HepG2 (cell line): ENCODE results near the gene TFDP2. TPM values are rescaled to one million over a fixed set of nuclear protein-coding genes. Genes with fewer than 3 reads are reported as not detected.

Source experiments
- ATAC-seq: fragments of 200-7000 bp; cut with Tn5 transposase; 3 replicates; pipeline ENCODE4 v1.9.1; 2020; ENCODE audit warnings: mild to moderate bottlenecking, moderate library complexity
- BruUV-seq: library from RNA; stranded (reverse); fragments of 400-500 nt; replicated peaks from 2 replicates; lab custom pipeline; 2021; lab: Mats Ljungman, UMichigan
- CTCF ChIA-PET: fragments of 300-600 bp; formaldehyde crosslinking; extraction: SDS; loops from one replicate; lab custom pipeline; 2021; ENCODE audit warnings: low total read pairs, inconsistent platforms, low intra/inter-chr PET ratio; lab: Yijun Ruan, JAX
- POLR2A ChIA-PET: fragments of 350-600 bp; sonication (Branson Sonifier 250); formaldehyde crosslinking; loops from one replicate; lab custom pipeline; 2020; ENCODE audit warnings: antibody characterized with exemption, inconsistent platforms; lab: Yijun Ruan, JAX
- DNase-seq: peaks from one replicate; pipeline ENCODE4 v3.0.0-alpha.2; 2015; ENCODE audit warnings: low spot score
- FAIRE-seq: peaks from 3 replicates; lab custom pipeline; 2011; peaks lifted over from hg19 to GRCh38; lab: Jason Lieb, UNC
- H2AFZ ChIP-seq: one replicate; pipeline ENCODE4 v1.6.1; 2011; ENCODE audit warnings: low read length, inconsistent platforms
- H3K27ac ChIP-seq: fragments of 300-600 bp; 3 replicates; pipeline ENCODE4 v1.8.0; 2011; ENCODE audit warnings: mixed run types, mild to moderate bottlenecking, mixed read lengths, low read length, inconsistent platforms; ENCODE audit not compliant: insufficient read depth; ENCODE audit errors: extremely low read length
- H3K27me3 ChIP-seq, 2 experiments: fragments of 200-600 bp in 1 of 2; 2 replicates in 1 of 2; 3 replicates in 1 of 2; pipeline versions ENCODE4 v1.6.0 to v1.8.0; 2011; ENCODE audit warnings: low read length in 2 of 2, mild to moderate bottlenecking in 2 of 2, moderate library complexity in 2 of 2, inconsistent platforms in 1 of 2; ENCODE audit not compliant: insufficient read depth in 2 of 2, control insufficient read depth in 1 of 2
- H3K36me3 ChIP-seq, 2 experiments: fragments of 200-600 bp in 1 of 2; replicated peaks in 1 of 2; 2 replicates in 1 of 2; 3 replicates in 1 of 2; pipeline versions ENCODE4 v1.5.1 to v1.8.0; 2011; ENCODE audit warnings: low read length in 2 of 2, inconsistent platforms in 1 of 2; ENCODE audit not compliant: insufficient read depth in 2 of 2, control insufficient read depth in 1 of 2
- H3K4me1 ChIP-seq: 2 replicates; pipeline ENCODE4 v1.5.1; 2012; ENCODE audit warnings: low read length, inconsistent platforms; ENCODE audit not compliant: insufficient read depth
- H3K4me2 ChIP-seq: 2 replicates; pipeline ENCODE4 v1.6.0; 2011; ENCODE audit warnings: low read depth, low read length, inconsistent platforms
- H3K4me3 ChIP-seq, 3 experiments: fragments of 200-600 bp in 1 of 3; sonication (generic), shearing (Covaris generic) in 1 of 3; replicated peaks in 1 of 3; 2 replicates each; pipeline ENCODE4 v1.5.1; 2011 to 2016; ENCODE audit warnings: low read length in 3 of 3, inconsistent platforms in 2 of 3, low read depth in 2 of 3, mild to moderate bottlenecking in 2 of 3, control low read depth in 1 of 3, mixed read lengths in 1 of 3; ENCODE audit not compliant: insufficient read depth in 1 of 3
- H3K79me2 ChIP-seq: one replicate; pipeline ENCODE4 v1.6.1; 2011; ENCODE audit warnings: low read length, inconsistent platforms; ENCODE audit not compliant: insufficient read depth
- H3K9ac ChIP-seq: 2 replicates; pipeline ENCODE4 v1.6.0; 2011; ENCODE audit warnings: mild to moderate bottlenecking, low read depth, low read length, inconsistent platforms; ENCODE audit not compliant: insufficient read depth
- H3K9me3 ChIP-seq: 2 replicates; pipeline ENCODE4 v1.5.1; 2012; ENCODE audit warnings: mild to moderate bottlenecking, low read length
- H4K20me1 ChIP-seq: 2 replicates; pipeline ENCODE4 v1.6.0; 2011; ENCODE audit warnings: inconsistent platforms, mild to moderate bottlenecking, low read length, moderate library complexity; ENCODE audit not compliant: insufficient read depth
- CTCF ChIP-seq: sonication (generic); formaldehyde crosslinking; IDR thresholded peaks from 2 replicates; pipeline ENCODE4 v1.5.0; 2020; ENCODE audit warnings: mild to moderate bottlenecking, missing genetic modification reagents, moderate library complexity
- HIVEP1 ChIP-seq: sonication (generic); formaldehyde crosslinking; IDR thresholded peaks from 2 replicates; pipeline ENCODE4 v1.4.0; 2020; ENCODE audit warnings: mild to moderate bottlenecking, missing genetic modification reagents
- MAF1 ChIP-seq: sonication (generic); formaldehyde crosslinking; IDR thresholded peaks from 2 replicates; pipeline ENCODE4 v1.5.0; 2020; ENCODE audit warnings: missing genetic modification reagents, borderline replicate concordance
- ZNF263 ChIP-seq: sonication (generic); formaldehyde crosslinking; IDR thresholded peaks from 2 replicates; pipeline ENCODE4 v1.4.0; 2020; ENCODE audit warnings: missing genetic modification reagents
- ZNF430 ChIP-seq: sonication (generic); formaldehyde crosslinking; IDR thresholded peaks from 2 replicates; pipeline ENCODE4 v1.9.0; 2021; ENCODE audit warnings: mild to moderate bottlenecking, missing genetic modification reagents
- WGBS: methylation state at CpG from one replicate; pipeline ENCODE4 v1.1.6; 2017; ENCODE audit warnings: low lambda C conversion rate; 5-methylcytosine and 5-hydroxymethylcytosine counted together
- in situ Hi-C: cut with HindIII; loops from 2 replicates; pipeline ENCODE4 v1.10.0; 2017; ENCODE audit warnings: low pct_unique_long_range_greater_than_20kb; ENCODE audit not compliant: extremely low pct_ligation_motif_present
- intact Hi-C: fragments of 100-400 bp; cut with micrococcal nuclease; formaldehyde crosslinking; loops from one replicate; pipeline ENCODE4 v1.10.0; 2022; ENCODE audit not compliant: unreplicated experiment
- polyA plus RNA-seq, 8 experiments: library from polyadenylated mRNA; depleted of rRNA in 3 of 8; stranded (reverse) in 7 of 8; unstranded in 1 of 8; fragments of >200 nt; fragmentation: Illumina TruSeq in 4 of 8; extraction: Trizol in 4 of 8; gene quantifications; 2 replicates each; pipeline versions ENCODE4 v1.2.1 to v1.2.3, GENCODE V29; 2011 to 2016; ENCODE audit warnings: low read depth in 4 of 8, missing spikeins in 1 of 8, mixed read lengths in 1 of 8; ENCODE audit not compliant: insufficient read depth in 1 of 8
- total RNA-seq, 5 experiments: library from RNA; depleted of rRNA; stranded (reverse); fragments of >200 nt; fragmentation: Illumina TruSeq; extraction: Trizol; gene quantifications; 2 replicates each; pipeline ENCODE4 v1.2.3, GENCODE V29; 2016; ENCODE audit warnings: low read depth in 1 of 5
- TF ChIP-seq, protein P1 (sequence below): sonication (generic); formaldehyde crosslinking; IDR thresholded peaks from 2 replicates; pipeline ENCODE4 v1.4.0; 2020; ENCODE audit warnings: missing genetic modification reagents

The TFDP2 gene
- total and polyA plus RNA-seq, 2 of the 13 experiments (the other 11 are each of a cell fraction or from before 2014, with no cell fraction given) = 17.9 to 37.4 TPM

DNA sequence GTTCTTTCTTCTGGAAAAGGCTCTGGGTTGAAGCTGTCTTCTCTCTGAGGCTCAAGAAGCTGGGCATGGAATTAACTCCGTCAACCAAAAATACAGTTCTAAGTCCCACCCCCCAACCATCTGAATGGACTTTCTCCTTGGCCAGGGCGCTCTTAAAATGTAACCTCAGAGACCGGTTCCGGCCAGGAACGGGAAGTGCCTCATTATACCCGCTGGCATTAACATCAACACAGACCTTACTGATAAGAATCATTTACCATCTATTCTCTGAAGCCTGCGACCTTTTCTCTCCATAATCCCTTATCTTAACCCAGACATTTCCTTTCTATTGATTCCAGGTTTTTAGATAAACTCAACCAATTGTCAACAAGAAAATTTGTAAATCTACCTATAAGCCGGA, 208.3 kb downstream of the TFDP2 start:
- Histone ChIP-seq H3K4me3 (no peak overlapping the region), H3K79me2 (no peaks in the 10 kb centered on the region), H3K36me3 (no peaks in the 10 kb centered on the region), H3K27ac (no peak overlapping the region), H3K9me3 (no peaks in the 10 kb centered on the region), H4K20me1 (no peaks in the 10 kb centered on the region), H3K4me2 (no peak overlapping the region), H3K9ac (no peak overlapping the region), H3K27me3 (no peaks in the 10 kb centered on the region), H3K4me1 (no peaks in the 10 kb centered on the region), H2AFZ (no peak overlapping the region)
- POLR2A ChIA-PET = no interaction called here
- no TSS peak for BruUV-seq
- 81% methylated on average over 7 of the region's 8 CpGs for WGBS
- intact Hi-C loops = no loop called here
- no peak for ATAC-seq
- TF ChIP-seq ZNF430 (CRISPR knock-in tag) (no peak), HIVEP1 (CRISPR knock-in tag) (no peak), ZNF263 (CRISPR knock-in tag) (no peak)
- CTCF ChIA-PET = no interaction called here
- in situ Hi-C loops = no loop called here
- DNase-seq = no peak
- FAIRE-seq = no peak

DNA sequence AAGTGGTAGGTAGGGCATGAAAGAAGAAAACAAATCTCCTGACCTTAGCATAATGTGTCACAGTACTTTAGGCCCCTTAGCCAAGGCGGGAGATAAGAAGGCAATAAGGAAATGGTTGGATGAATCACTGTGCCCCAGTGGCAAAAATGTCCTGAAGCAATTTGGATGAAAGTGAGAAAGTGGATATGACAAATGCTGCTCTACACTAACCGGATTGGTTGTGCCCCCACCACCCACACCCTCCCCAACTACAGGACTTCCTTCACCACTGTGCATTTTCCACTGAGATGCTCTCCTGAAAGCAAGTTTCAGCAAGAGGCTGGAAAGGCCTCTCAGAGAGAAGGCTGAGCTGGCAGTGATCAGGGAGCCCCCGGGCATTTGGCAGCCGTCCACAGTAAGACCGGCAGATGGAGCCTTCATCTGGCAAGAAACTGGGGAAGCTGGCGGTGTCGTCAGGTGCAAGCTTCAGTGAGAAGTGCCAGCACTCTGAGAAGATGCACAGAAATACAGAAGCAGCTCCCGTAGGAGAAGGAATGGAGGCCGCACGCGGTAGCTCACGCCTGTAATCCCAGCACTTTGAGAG, 209.1 kb downstream of the TFDP2 start:
- TF ChIP-seq CTCF = 0 out of 2 replicates have a peak, but pooled peaks have one; percentile 21
- TF ChIP-seq, protein P1, sequence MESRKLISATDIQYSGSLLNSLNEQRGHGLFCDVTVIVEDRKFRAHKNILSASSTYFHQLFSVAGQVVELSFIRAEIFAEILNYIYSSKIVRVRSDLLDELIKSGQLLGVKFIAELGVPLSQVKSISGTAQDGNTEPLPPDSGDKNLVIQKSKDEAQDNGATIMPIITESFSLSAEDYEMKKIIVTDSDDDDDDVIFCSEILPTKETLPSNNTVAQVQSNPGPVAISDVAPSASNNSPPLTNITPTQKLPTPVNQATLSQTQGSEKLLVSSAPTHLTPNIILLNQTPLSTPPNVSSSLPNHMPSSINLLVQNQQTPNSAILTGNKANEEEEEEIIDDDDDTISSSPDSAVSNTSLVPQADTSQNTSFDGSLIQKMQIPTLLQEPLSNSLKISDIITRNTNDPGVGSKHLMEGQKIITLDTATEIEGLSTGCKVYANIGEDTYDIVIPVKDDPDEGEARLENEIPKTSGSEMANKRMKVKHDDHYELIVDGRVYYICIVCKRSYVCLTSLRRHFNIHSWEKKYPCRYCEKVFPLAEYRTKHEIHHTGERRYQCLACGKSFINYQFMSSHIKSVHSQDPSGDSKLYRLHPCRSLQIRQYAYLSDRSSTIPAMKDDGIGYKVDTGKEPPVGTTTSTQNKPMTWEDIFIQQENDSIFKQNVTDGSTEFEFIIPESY (CRISPR knock-in tag) = no peak
- TF ChIP-seq MAF1 (CRISPR knock-in tag) = no peak
- TF ChIP-seq, all 625 proteins: peak for 1
- in situ Hi-C loops (no loop called here), intact Hi-C loops (no loop called here)
- H2AFZ ChIP-seq = no peak overlapping the region
- WGBS = 78% methylated on average over 12 of the region's 12 CpGs
- no peaks in the 10 kb centered on the region for H3K9me3 ChIP-seq
- H4K20me1 ChIP-seq = no peaks in the 10 kb centered on the region
- H3K79me2 ChIP-seq = no peaks in the 10 kb centered on the region
- ChIA-PET POLR2A (no interaction called here), CTCF (no interaction called here)
- no peaks in the 10 kb centered on the region for H3K4me1 ChIP-seq
- BruUV-seq = no TSS peak
- no peak overlapping the region for H3K27ac ChIP-seq
- ATAC-seq (no peak; the same call in 2 of the 3 replicates), FAIRE-seq (no peak), DNase-seq (no peak)
- no peak overlapping the region for H3K4me2 ChIP-seq
- no peak overlapping the region for H3K4me3 ChIP-seq
- no peaks in the 10 kb centered on the region for H3K36me3 ChIP-seq
- H3K9ac ChIP-seq = no peak overlapping the region
- H3K27me3 ChIP-seq = no peaks in the 10 kb centered on the region
